ENCODE data around the gene HEMK1. TPM values are rescaled to one million over a fixed set of nuclear protein-coding genes. Genes with fewer than 3 reads are reported as not detected.

Gene HEMK1
- total RNA-seq (10 to 100 TPM; 12.4 to 14.6 TPM), total RNA-seq (22.1 to 295 (median 98.9) reads per million in 172 experiments)
- polyA plus RNA-seq (2013, experiment 1 of 2), result 21.2 TPM
- 23.3 TPM for polyA plus RNA-seq (2013, experiment 2 of 2)

DNA sequence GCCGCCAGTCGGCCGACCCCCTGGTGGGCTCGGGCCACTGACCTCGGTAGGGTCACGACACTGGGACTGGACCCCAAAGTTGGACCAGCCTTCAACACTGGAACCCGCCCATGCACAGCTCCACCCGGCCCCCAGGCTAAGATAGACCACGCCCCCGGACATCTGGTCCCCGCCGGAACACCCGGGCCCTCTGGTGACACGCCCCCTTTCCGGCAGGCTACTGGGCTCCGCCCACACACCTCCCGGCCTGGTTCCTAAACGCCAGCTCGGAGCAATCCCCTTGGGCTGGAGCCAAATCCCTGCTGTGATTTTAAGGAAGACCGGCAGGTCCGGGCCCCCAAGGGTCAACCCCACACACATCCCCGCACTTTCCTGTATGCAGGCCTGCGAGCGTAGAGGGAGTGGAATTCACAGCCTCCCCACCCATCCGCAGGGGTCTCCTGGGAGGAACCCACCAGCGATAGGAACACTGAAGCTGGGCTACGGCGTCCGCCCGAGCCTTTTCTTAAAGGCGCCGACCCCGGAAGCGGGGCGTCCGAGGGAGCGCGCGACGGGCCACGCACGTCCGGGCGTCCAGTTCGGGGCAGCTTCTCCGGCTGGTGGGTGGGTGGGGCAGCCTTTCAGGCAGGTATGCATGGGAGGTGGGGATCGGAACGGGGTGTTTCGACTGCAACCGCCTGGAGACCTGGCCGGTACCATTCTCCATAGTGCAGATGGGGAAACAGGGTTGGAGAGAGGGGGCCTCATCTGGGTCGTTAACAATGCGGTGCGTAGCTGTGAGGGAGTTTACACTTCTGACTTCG is at the start of gene HEMK1:
Gene HEMK1 (plus strand): TSS at position 576 of the 803 bp plus-strand sequence. CDS start 1,583 bp downstream, outside the sequence.
- TF ChIP-seq, protein P1, sequence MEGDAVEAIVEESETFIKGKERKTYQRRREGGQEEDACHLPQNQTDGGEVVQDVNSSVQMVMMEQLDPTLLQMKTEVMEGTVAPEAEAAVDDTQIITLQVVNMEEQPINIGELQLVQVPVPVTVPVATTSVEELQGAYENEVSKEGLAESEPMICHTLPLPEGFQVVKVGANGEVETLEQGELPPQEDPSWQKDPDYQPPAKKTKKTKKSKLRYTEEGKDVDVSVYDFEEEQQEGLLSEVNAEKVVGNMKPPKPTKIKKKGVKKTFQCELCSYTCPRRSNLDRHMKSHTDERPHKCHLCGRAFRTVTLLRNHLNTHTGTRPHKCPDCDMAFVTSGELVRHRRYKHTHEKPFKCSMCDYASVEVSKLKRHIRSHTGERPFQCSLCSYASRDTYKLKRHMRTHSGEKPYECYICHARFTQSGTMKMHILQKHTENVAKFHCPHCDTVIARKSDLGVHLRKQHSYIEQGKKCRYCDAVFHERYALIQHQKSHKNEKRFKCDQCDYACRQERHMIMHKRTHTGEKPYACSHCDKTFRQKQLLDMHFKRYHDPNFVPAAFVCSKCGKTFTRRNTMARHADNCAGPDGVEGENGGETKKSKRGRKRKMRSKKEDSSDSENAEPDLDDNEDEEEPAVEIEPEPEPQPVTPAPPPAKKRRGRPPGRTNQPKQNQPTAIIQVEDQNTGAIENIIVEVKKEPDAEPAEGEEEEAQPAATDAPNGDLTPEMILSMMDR (IDR thresholded peaks at IDR 0.05), result no peak

GRCh38 chr3:50520849-50521248 is 48.5 kb upstream of the HEMK1 start:
- Mint-ChIP-seq H3K27me3 (no peaks in the 10 kb centered on the region), H3K36me3 (ENCODE audit: low read depth) (no peaks in the 10 kb centered on the region), H3K27ac (no peak overlapping the region), H3K4me1 (ENCODE audit: low read depth) (peaks cover 5% of the 10 kb centered on the region), H3K9me3 (no peaks in the 10 kb centered on the region), H3K4me3 (no peak overlapping the region)
- Histone ChIP-seq H3K27me3 (ENCODE audit: control insufficient read depth in 1 of 2, insufficient read depth in 2 of 2, low read length in 2 of 2) (no peaks in the 10 kb centered on the region), H3K4me3 (ENCODE audit: low read length) (no peak overlapping the region), H3K27ac (ENCODE audit: low read depth in 1 of 2, low read length in 2 of 2) (no peak overlapping the region), H3K36me3 (ENCODE audit: insufficient read depth, low read length) (no peaks in the 10 kb centered on the region), H3K9me3 (ENCODE audit: control insufficient read depth in 1 of 2, insufficient read depth in 1 of 2, low read length in 2 of 2) (no peaks in the 10 kb centered on the region), H3K4me1 (ENCODE audit: insufficient read depth, low read length) (peaks cover 9% of the 10 kb centered on the region)
- POLR2A ChIA-PET, result no interaction called here
- DNase-seq, result no peak
- CTCF ChIA-PET, result no interaction called here
- ATAC-seq (ENCODE audit: poor library complexity), result no peak
- intact Hi-C loops (cut with DNase I, micrococcal nuclease), result no loop called here
- TF ChIP-seq, protein P1 (IDR thresholded peaks at IDR 0.05), result no peak

More for the DNA sequence above, at the start of gene HEMK1:
- H3K4me3 ChIP-seq (ENCODE audit: low read length), result peak within 1 kb of the TSS; percentile 77
- Mint-ChIP-seq H3K4me1 (ENCODE audit: low read depth) (peaks cover 78% of the 10 kb centered on the region), H3K9me3 (no peaks in the 10 kb centered on the region), H3K4me3 (peak within 1 kb of the TSS; percentile 97), H3K27me3 (no peaks in the 10 kb centered on the region), H3K36me3 (ENCODE audit: low read depth) (peaks cover 20% of the 10 kb centered on the region), H3K27ac (peak within 1 kb of the TSS; percentile 89)
- DNase-seq, result peak; percentile 84 to 97 (median 91)
- peak within 1 kb of the TSS; percentile 80 to 83 for H3K27ac ChIP-seq (ENCODE audit: low read depth in 1 of 2, low read length in 2 of 2)
- ChIA-PET POLR2A (interaction anchor here (0.6 to 13.2 kb wide), 30 partner anchors 9 to 1475 kb away, joined by 3 to 446 read pairs (median 4); partner anchors contain the start of genes CACNA2D2, CISH, CYB561D2 and DCAF1), CTCF (interaction anchor here (0.7 to 6.8 kb wide), 11 partner anchors 8 to 803 kb away, joined by 3 to 234 read pairs (median 3); partner anchors contain the start of genes CISH and MAPKAPK3)
- H3K4me1 ChIP-seq (ENCODE audit: insufficient read depth, low read length), result peaks cover 79% of the 10 kb centered on the region
- H3K27me3 ChIP-seq (ENCODE audit: control insufficient read depth in 1 of 2, insufficient read depth in 2 of 2, low read length in 2 of 2), result no peaks in the 10 kb centered on the region
- H3K9me3 ChIP-seq (ENCODE audit: control insufficient read depth in 1 of 2, insufficient read depth in 1 of 2, low read length in 2 of 2), result no peaks in the 10 kb centered on the region
- peaks cover 7% of the 10 kb centered on the region for H3K36me3 ChIP-seq (ENCODE audit: insufficient read depth, low read length)
- intact Hi-C loops (cut with DNase I, micrococcal nuclease), result loop anchor here (2.0 to 10.0 kb wide), 6 partner anchors 52 to 1966 kb away; partner anchors contain the start of genes MANF (in 2 of the 2), DCAF1 (in 1 of the 2), NT5DC2 (in 1 of the 2) and TEX264 (in 1 of the 2)
- ATAC-seq (ENCODE audit: poor library complexity), result peak; percentile 64

- ChIA-PET CTCF (no interaction called here), POLR2A (no interaction called here)
- no peak overlapping the region for H3K27ac ChIP-seq (ENCODE audit: low read depth in 1 of 2, low read length in 2 of 2)
- H3K4me1 ChIP-seq (ENCODE audit: insufficient read depth, low read length), result peaks cover 6% of the 10 kb centered on the region
- H3K9me3 ChIP-seq (ENCODE audit: control insufficient read depth in 1 of 2, insufficient read depth in 1 of 2, low read length in 2 of 2), result no peaks in the 10 kb centered on the region
- H3K36me3 ChIP-seq (ENCODE audit: insufficient read depth, low read length), result no peaks in the 10 kb centered on the region
- Mint-ChIP-seq H3K27me3 (no peaks in the 10 kb centered on the region), H3K27ac (no peak overlapping the region), H3K4me1 (ENCODE audit: low read depth) (peaks cover 5% of the 10 kb centered on the region), H3K9me3 (no peaks in the 10 kb centered on the region), H3K4me3 (no peak overlapping the region), H3K36me3 (ENCODE audit: low read depth) (no peaks in the 10 kb centered on the region)
- no peak overlapping the region for H3K4me3 ChIP-seq (ENCODE audit: low read length)
- TF ChIP-seq, protein P1 (IDR thresholded peaks at IDR 0.05), result no peak
- intact Hi-C loops (cut with DNase I, micrococcal nuclease), result no loop called here
- no peaks in the 10 kb centered on the region for H3K27me3 ChIP-seq (ENCODE audit: control insufficient read depth in 1 of 2, insufficient read depth in 2 of 2, low read length in 2 of 2)
- ATAC-seq (ENCODE audit: poor library complexity) (no peak), DNase-seq (no peak)
These were observed 47.8 kb upstream of the HEMK1 start for GRCh38 chr3:50521572-50521971.

Data from CD4-positive, alpha-beta T cell (primary cell).